ENCODE results near the gene SEMA6D. TPM values are rescaled to one million over a fixed set of nuclear protein-coding genes. Genes with fewer than 3 reads are reported as not detected.

The SEMA6D gene
- total RNA-seq, 1 donor = 17.7 TPM

GRCh38 chr15:47675735-47676134, 41.6 kb upstream of the SEMA6D start:
- TF ChIP-seq, protein P1, sequence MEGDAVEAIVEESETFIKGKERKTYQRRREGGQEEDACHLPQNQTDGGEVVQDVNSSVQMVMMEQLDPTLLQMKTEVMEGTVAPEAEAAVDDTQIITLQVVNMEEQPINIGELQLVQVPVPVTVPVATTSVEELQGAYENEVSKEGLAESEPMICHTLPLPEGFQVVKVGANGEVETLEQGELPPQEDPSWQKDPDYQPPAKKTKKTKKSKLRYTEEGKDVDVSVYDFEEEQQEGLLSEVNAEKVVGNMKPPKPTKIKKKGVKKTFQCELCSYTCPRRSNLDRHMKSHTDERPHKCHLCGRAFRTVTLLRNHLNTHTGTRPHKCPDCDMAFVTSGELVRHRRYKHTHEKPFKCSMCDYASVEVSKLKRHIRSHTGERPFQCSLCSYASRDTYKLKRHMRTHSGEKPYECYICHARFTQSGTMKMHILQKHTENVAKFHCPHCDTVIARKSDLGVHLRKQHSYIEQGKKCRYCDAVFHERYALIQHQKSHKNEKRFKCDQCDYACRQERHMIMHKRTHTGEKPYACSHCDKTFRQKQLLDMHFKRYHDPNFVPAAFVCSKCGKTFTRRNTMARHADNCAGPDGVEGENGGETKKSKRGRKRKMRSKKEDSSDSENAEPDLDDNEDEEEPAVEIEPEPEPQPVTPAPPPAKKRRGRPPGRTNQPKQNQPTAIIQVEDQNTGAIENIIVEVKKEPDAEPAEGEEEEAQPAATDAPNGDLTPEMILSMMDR (IDR thresholded peaks at IDR 0.05; ENCODE audit: insufficient read depth, low read length) = no peak
- DNase-seq (ENCODE audit: low read depth) = no peak
- H3K4me3 ChIP-seq (ENCODE audit: low read depth, low read length) = no peak overlapping the region

- no peak overlapping the region for H3K4me3 ChIP-seq (ENCODE audit: low read depth, low read length)
- DNase-seq (ENCODE audit: low read depth) = no peak
- TF ChIP-seq, protein P1 (IDR thresholded peaks at IDR 0.05; ENCODE audit: insufficient read depth, low read length) = no peak
Observed at GRCh38 chr15:47678040-47678439, 39.3 kb upstream of the SEMA6D start.

GRCh38 chr15:47682661-47683060, 34.6 kb upstream of the SEMA6D start:
- H3K4me3 ChIP-seq (ENCODE audit: low read depth, low read length) = no peak overlapping the region
- no peak for DNase-seq (ENCODE audit: low read depth)
- TF ChIP-seq, protein P1 (IDR thresholded peaks at IDR 0.05; ENCODE audit: insufficient read depth, low read length) = no peak

GRCh38 chr15:47685141-47685870, 32.0 kb upstream of the SEMA6D start:
- no peak overlapping the region for H3K4me3 ChIP-seq (ENCODE audit: low read depth, low read length)
- TF ChIP-seq, protein P1 (IDR thresholded peaks at IDR 0.05; ENCODE audit: insufficient read depth, low read length) = no peak
- DNase-seq (ENCODE audit: low read depth) = peak; percentile 5

DNA sequence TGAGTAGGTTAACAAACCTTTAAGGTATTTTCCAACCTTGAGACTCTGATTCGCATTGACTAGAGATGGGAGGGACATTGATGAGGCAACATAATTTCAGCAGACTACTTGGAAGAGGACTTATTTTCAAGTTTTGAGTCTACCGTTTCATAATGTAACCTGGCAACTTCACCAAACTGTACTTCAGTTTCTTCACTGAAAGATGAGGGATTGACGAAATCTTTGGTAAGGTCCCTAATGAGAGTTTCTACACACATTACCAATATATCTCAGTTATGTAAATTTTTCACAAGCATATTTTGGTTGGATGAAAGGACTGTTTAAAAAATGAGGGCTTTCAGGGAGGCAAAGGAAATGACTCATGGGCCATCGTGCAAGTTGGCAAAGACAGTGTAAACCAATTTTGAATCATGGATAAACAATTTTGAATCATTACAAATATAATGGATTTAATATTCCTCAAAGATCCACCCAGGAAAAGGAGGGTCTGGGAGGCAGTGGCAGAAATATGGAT, 28.7 kb upstream of the SEMA6D start:
- TF ChIP-seq, protein P1 (IDR thresholded peaks at IDR 0.05; ENCODE audit: insufficient read depth, low read length) = no peak
- peak; percentile 37 for DNase-seq (ENCODE audit: low read depth)
- no peak overlapping the region for H3K4me3 ChIP-seq (ENCODE audit: low read depth, low read length)

- H3K4me3 ChIP-seq (ENCODE audit: low read depth, low read length) = no peak overlapping the region
- DNase-seq (ENCODE audit: low read depth) = no peak
- TF ChIP-seq, protein P1 (IDR thresholded peaks at IDR 0.05; ENCODE audit: insufficient read depth, low read length) = no peak
Observed at GRCh38 chr15:47689660-47690059, 27.6 kb upstream of the SEMA6D start.
